NCI-H460 (cell line): ENCODE data around the gene NFIB. TPM values are rescaled to one million over a fixed set of nuclear protein-coding genes. Genes with fewer than 3 reads are reported as not detected.

ENCODE experiments used
- DNase-seq: peaks from one replicate; pipeline ENCODE4 v3.0.0-alpha.2; 2016; ENCODE audit warnings: low read depth; ENCODE audit errors: extremely low read depth
- polyA plus RNA-seq: library from polyadenylated mRNA; depleted of rRNA; stranded (reverse); fragments of >200 nt; gene quantifications from 2 replicates; pipeline ENCODE4 v1.2.3, GENCODE V29; 2014; cell fraction: nucleus; rRNA removed
- total RNA-seq: library from RNA; depleted of rRNA; stranded (reverse); fragments of >200 nt; shearing (Covaris generic); gene quantifications from 2 replicates; pipeline ENCODE4 v1.2.3, GENCODE V29; 2014; rRNA removed

NFIB gene
- 20.8 and 21.6 TPM in 2 replicates for total RNA-seq
- 10.4 and 14.2 TPM in 2 replicates for polyA plus RNA-seq

GRCh38 chr9:14313951-14314423, at the start of gene NFIB:
TSS of gene NFIB (minus strand) at chr9:14314141. CDS start at chr9:14313511, 630 bp downstream.
- DNase-seq = no peak

GRCh38 chr9:14362175-14362574, 48.2 kb upstream of the NFIB start:
- no peak for DNase-seq

GRCh38 chr9:14361074-14361473, 47.1 kb upstream of the NFIB start:
- no peak for DNase-seq

GRCh38 chr9:14358523-14358922, 44.6 kb upstream of the NFIB start:
- DNase-seq = no peak

- DNase-seq = no peak
Observed at GRCh38 chr9:14356351-14357265, 42.7 kb upstream of the NFIB start.

- no peak for DNase-seq
Observed at GRCh38 chr9:14354201-14354600, 40.3 kb upstream of the NFIB start.

- DNase-seq = peak; percentile 69
Observed at GRCh38 chr9:14353222-14354056, 39.5 kb upstream of the NFIB start.

- no peak for DNase-seq
Observed at GRCh38 chr9:14352503-14352902, 38.6 kb upstream of the NFIB start.

- no peak for DNase-seq
Observed at GRCh38 chr9:14351221-14351836, 37.4 kb upstream of the NFIB start.

GRCh38 chr9:14350754-14351153, 36.8 kb upstream of the NFIB start:
- no peak for DNase-seq

GRCh38 chr9:14350349-14350728, 36.4 kb upstream of the NFIB start:
- no peak for DNase-seq

- no peak for DNase-seq
Observed at GRCh38 chr9:14349447-14350348, 35.8 kb upstream of the NFIB start.

GRCh38 chr9:14349146-14349446, 35.2 kb upstream of the NFIB start:
- DNase-seq = no peak

GRCh38 chr9:14348373-14349145, 34.6 kb upstream of the NFIB start:
- no peak for DNase-seq

GRCh38 chr9:14348123-14348372, 34.1 kb upstream of the NFIB start:
- DNase-seq = no peak

GRCh38 chr9:14347406-14348122, 33.6 kb upstream of the NFIB start:
- DNase-seq = no peak

GRCh38 chr9:14346811-14347405, 33.0 kb upstream of the NFIB start:
- DNase-seq = no peak

- no peak for DNase-seq
Observed at GRCh38 chr9:14346231-14346791, 32.4 kb upstream of the NFIB start.
